Coronary artery (tissue), 2 donors: ENCODE data around the gene ETFA.

Experiments
- DNase-seq: peaks from one replicate; pipeline ENCODE4 v3.0.0-alpha.2; 2017; ENCODE audit warnings: low spot score
- H3K27ac ChIP-seq, 2 donors: fragments of 200-600 bp; sonication (generic); one replicate each; pipeline ENCODE4 v1.5.1; 2016 to 2019
- H3K4me3 ChIP-seq: fragments of 200-600 bp; sonication (generic); 2 replicates; pipeline ENCODE4 v1.5.1; 2016; ENCODE audit warnings: mild to moderate bottlenecking, moderate library complexity
- TF ChIP-seq, protein P1 (sequence below): fragments of 200-600 bp; sonication (generic); IDR thresholded peaks from one replicate; pipeline ENCODE4 v1.5.1; 2019; ENCODE audit warnings: antibody characterized with exemption

Gene ETFA

DNA sequence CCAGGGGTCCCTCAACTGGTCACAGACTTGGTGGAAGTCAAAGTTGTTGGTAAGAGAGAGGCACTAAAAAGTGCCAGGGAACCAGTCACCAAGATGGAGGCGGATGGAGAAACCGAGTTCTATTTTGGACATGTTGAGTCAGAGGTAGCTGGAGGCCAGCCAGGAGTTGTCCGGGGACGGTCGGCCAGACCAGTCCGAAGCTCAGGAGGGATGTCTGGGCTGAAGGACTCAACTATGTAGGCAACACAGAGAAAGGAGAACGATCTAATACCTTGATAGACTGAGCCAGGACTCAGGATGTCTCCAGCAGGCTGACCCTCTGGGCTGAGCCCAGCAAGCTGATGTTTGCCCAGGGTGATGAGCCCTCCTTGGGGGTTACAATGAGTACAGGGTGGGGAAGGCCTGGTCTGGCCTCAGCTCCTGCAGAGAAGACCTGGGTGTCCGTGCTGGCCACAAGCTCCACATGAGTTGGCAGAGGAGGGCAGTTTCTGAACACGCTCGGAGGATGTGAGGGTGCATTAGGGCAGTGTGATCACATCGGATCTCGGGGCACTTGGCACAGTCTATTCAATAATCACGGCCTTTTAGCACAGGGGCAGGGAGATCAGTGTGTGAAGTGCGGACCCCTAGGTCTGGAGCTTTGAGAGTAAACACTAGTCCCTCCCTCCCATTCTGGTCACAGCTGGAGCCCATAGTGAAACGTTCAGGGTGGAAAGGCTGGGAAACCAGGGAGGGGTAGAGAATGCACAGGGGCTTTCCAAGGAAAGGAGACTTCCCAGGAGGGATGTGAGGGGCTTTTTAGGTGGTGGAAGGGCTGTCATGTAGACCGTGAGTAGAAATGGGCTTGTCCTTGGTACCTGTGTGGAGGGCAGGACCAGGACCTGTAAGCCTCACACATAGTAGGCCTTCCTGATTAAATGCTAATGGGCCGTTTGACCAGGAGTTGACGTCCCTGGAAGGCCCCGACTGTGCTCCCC is 111.9 kb downstream of the ETFA start:
- TF ChIP-seq, protein P1, sequence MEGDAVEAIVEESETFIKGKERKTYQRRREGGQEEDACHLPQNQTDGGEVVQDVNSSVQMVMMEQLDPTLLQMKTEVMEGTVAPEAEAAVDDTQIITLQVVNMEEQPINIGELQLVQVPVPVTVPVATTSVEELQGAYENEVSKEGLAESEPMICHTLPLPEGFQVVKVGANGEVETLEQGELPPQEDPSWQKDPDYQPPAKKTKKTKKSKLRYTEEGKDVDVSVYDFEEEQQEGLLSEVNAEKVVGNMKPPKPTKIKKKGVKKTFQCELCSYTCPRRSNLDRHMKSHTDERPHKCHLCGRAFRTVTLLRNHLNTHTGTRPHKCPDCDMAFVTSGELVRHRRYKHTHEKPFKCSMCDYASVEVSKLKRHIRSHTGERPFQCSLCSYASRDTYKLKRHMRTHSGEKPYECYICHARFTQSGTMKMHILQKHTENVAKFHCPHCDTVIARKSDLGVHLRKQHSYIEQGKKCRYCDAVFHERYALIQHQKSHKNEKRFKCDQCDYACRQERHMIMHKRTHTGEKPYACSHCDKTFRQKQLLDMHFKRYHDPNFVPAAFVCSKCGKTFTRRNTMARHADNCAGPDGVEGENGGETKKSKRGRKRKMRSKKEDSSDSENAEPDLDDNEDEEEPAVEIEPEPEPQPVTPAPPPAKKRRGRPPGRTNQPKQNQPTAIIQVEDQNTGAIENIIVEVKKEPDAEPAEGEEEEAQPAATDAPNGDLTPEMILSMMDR = no peak
- Histone ChIP-seq H3K4me3 (peak overlapping the region; percentile 24), H3K27ac (peak overlapping the region; percentile 59 to 71)
- no peak for DNase-seq

DNA sequence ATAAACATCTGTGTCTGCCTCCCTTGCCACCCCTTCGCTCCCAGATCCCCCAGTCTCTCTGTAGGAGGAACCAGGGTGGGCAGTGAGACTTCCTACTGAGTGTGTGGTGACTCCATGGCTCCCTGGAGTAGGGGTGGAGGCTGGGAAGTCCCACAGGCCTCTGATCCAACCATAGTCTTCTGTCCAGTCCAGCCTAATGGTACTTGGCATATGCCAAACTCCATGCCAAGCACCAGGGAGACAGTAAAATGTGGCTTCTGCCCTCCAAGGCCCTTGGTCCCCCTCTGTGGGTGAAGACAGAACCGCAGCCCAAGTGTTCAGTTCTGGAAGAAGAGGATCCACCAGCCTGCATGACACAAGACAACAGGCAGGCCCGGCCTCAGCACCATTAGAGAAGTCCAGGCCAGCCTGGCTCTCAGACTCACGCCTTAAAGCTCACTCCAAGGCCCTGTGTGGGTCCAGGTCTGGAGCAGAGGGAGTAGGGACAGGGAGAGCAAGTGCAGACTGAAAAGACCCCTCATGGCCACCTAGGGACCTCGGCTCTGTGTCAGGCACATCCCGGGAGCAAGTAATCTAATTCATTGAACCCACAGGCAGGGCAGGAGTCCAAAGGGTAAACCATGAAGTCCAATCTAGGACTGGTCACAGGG is 112.7 kb downstream of the ETFA start:
- TF ChIP-seq, protein P1 = no peak
- peak overlapping the region; percentile 59 to 71 for H3K27ac ChIP-seq
- no peak overlapping the region for H3K4me3 ChIP-seq
- no peak for DNase-seq

DNA sequence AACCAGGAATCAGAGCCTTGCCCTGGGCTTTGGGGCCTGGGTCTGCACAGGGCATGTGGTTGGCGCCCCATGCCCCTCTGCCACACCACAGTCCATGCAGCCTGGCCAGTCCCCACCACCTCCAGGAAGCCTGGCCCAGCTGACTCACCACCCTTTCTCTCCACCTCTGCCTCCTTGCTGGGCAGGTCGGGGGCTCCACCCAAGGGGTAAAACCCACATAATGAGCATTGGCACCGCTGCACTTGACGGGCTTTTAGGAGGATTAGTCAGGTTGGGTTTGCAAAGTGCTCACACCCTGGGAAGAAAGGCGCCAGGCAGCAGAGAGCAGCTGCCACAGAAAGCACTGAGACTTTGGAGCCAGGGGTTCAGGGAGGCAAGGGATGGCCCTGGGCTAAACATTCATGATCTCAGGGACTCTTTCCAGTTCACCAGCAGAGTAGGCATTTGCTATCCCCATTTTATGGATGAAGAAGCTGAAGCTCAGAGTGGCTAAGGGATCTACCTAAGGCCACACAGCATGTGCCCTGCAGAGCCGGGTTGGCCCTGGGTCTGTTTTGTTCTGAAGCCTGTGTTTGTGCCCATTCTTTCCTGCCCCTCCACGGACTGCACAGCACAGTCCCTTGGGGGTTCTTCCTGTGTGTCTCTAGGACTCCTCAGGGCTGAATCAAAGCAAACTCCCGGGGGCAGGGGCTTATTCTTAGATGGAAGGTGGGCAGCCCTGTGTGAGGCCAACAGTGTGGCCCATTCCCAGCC is 113.4 kb downstream of the ETFA start:
- Histone ChIP-seq H3K27ac (no peak overlapping the region), H3K4me3 (no peak overlapping the region)
- TF ChIP-seq, protein P1 = no peak
- no peak for DNase-seq

DNA sequence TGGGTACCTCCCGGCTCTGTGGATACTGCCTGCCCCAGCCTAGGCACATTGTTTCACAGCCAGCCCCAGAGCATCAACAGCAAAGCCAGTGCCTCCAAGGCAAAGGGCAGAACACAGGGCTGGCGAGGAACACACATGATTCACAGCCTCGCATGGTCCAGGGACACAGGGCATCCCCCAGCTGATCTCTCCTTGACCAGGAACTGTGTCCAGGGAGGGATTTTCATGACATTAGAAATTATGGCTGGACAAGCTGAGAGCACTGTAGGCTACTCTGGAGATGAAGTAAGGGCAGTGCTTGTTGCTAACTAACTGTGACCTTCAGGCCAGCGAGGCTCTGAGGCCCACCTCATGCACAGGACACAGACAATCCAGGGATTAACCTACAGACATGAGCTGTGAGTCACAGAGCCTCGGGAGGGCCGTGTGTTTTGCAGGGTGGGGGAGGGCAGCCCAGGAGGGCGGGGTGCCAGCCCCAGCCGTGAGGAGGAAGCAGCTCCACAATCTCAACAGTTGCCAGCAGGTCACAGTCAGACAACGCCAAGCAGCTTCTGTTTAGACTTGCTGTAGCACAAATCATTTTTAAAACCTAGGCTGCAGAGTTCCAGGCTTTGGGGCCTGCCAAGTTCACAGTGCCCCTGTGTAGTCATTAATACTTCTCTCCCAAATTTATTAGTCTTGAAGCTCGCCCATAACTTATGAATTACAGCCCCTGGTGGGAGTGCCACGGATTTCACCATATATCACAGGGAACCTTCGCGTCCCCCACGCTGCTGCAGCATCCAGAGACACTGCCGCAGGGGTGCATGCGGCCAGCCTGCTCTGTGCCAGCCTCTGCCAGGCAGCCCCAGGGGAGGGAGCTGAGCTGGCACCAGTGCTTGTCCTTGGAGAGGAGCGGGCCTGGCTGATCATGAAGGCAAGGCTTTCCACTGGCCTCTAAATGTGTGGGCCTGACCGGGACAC is 114.7 kb downstream of the ETFA start:
- Histone ChIP-seq H3K4me3 (no peak overlapping the region), H3K27ac (peak overlapping the region; percentile 51 to 55)
- no peak for DNase-seq
- TF ChIP-seq, protein P1 = no peak

DNA sequence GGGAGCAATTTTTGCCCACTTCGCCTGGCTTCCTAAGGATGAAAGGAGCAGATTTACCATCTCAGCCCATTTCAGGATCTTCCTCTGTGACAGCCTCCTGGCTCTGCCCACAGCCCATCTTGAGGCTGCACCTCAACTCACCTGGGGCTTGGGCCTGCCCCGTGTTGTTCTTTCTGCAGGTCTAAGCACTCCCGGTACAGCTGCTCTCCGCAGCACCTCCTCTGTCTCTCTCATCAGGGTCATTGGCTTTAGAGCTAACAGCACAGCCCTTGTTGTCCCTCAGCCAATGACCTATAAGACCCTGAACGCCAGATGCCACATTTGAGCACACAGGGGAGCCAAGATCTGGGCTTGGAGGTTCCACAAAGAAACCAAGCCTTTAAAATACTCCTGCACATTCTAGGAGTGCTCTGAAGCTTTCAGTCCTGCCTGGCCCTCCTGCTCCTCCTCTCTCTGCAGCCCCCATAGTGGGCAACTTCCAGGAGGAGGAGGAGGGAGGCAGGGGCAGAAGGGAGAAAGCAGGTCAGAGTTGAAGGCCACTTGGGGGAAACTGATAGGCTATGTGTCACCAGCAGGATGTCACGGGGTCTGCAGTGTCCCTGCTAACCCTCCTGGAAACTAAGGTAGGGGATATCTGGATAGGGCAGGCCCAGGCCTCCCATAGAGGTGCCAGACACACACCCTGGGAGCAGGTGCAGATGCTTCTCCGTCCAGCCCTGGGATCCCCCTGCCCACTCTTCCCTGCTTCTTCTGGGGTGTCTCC is 115.6 kb downstream of the ETFA start:
- TF ChIP-seq, protein P1 = no peak
- Histone ChIP-seq H3K27ac (peak overlapping the region; percentile 51 to 55), H3K4me3 (no peak overlapping the region)
- no peak for DNase-seq
